HepG2 (cell line): ENCODE measurements around the gene ZNF121. TPM values are rescaled to one million over a fixed set of nuclear protein-coding genes. Genes with fewer than 3 reads are reported as not detected.

Experiments used
- CBX1 ChIP-seq: IDR thresholded peaks from one replicate; pipeline ENCODE4 v1.6.1; 2016; ENCODE audit warnings: antibody characterized with exemption, low read depth
- DMAP1 ChIP-seq: IDR thresholded peaks from 2 replicates; pipeline ENCODE4 v1.6.1; 2016
- GTF3A ChIP-seq: sonication (generic); formaldehyde crosslinking; conservative IDR thresholded peaks from 2 replicates; pipeline ENCODE4 v1.4.0; 2020; ENCODE audit warnings: mild to moderate bottlenecking, missing genetic modification reagents
- HOXD1 ChIP-seq: sonication (generic); formaldehyde crosslinking; IDR thresholded peaks from 2 replicates; pipeline ENCODE4 v1.5.0; 2020; ENCODE audit warnings: missing genetic modification reagents
- KLF11 ChIP-seq: IDR thresholded peaks from 2 replicates; pipeline ENCODE4 v1.6.1; 2016; ENCODE audit warnings: missing compliant biosample characterization
- MAFG ChIP-seq: sonication (generic); formaldehyde crosslinking; IDR thresholded peaks from 2 replicates; pipeline ENCODE4 v1.5.1; 2020; ENCODE audit warnings: mild to moderate bottlenecking, missing genetic modification reagents
- NR3C1 ChIP-seq: sonication (generic); formaldehyde crosslinking; IDR thresholded peaks from 2 replicates; pipeline ENCODE4 v1.4.0; 2020; ENCODE audit warnings: missing genetic modification reagents
- POGK ChIP-seq: sonication (generic); formaldehyde crosslinking; conservative IDR thresholded peaks from 2 replicates; pipeline ENCODE4 v1.8.0; 2022; ENCODE audit warnings: mild to moderate bottlenecking, moderate library complexity, missing genetic modification reagents
- POLR2G ChIP-seq: fragments of 200-400 bp; formaldehyde crosslinking; IDR thresholded peaks from 2 replicates; pipeline ENCODE4 v1.6.1; 2018; ENCODE audit warnings: mild to moderate bottlenecking, low read depth, low read length, moderate library complexity
- RBM39 ChIP-seq: fragments of 200-400 bp; formaldehyde crosslinking; IDR thresholded peaks from one replicate; pipeline ENCODE4 v1.6.1; 2018; ENCODE audit warnings: antibody characterized with exemption, mild to moderate bottlenecking, low read depth, low read length; ENCODE audit not compliant: poor library complexity, severe bottlenecking
- SP5 ChIP-seq: IDR thresholded peaks from 2 replicates; pipeline ENCODE4 v1.6.1; 2016; ENCODE audit warnings: low read depth, borderline replicate concordance
- THAP11 ChIP-seq: IDR thresholded peaks from 2 replicates; pipeline ENCODE4 v1.6.1; 2016; ENCODE audit warnings: missing biosample characterization, missing genetic modification reagents
- ZBED4 ChIP-seq: sonication (generic); formaldehyde crosslinking; IDR thresholded peaks from 2 replicates; pipeline ENCODE4 v1.4.0; 2020; ENCODE audit warnings: missing genetic modification reagents, borderline replicate concordance
- ZNF260 ChIP-seq: sonication (generic); formaldehyde crosslinking; IDR thresholded peaks from 2 replicates; pipeline ENCODE4 v1.4.0; 2020; ENCODE audit warnings: missing genetic modification reagents, low read depth, mild to moderate bottlenecking, borderline replicate concordance
- ZNF333 ChIP-seq: sonication (generic); formaldehyde crosslinking; IDR thresholded peaks from 2 replicates; pipeline ENCODE4 v1.4.0; 2020; ENCODE audit warnings: mild to moderate bottlenecking, missing genetic modification reagents, borderline replicate concordance
- ZNF33A ChIP-seq: sonication (generic); formaldehyde crosslinking; IDR thresholded peaks from 2 replicates; pipeline ENCODE4 v1.5.1; 2020; ENCODE audit warnings: missing genetic modification reagents, mild to moderate bottlenecking, moderate library complexity, borderline replicate concordance
- ZNF468 ChIP-seq: sonication (generic); formaldehyde crosslinking; IDR thresholded peaks from 2 replicates; pipeline ENCODE4 v1.8.0; 2022; ENCODE audit warnings: mild to moderate bottlenecking, moderate library complexity, missing genetic modification reagents
- ZNF720 ChIP-seq: sonication (generic); formaldehyde crosslinking; IDR thresholded peaks from 2 replicates; pipeline ENCODE4 v1.4.0; 2020; ENCODE audit warnings: missing genetic modification reagents
- ZSCAN30 ChIP-seq: sonication (generic); formaldehyde crosslinking; IDR thresholded peaks from 2 replicates; pipeline ENCODE4 v1.5.0; 2020; ENCODE audit warnings: mild to moderate bottlenecking, missing genetic modification reagents
- polyA plus RNA-seq, 8 experiments: library from polyadenylated mRNA; depleted of rRNA in 3 of 8; stranded (reverse) in 7 of 8; unstranded in 1 of 8; fragments of >200 nt; fragmentation: Illumina TruSeq in 4 of 8; extraction: Trizol in 4 of 8; gene quantifications; 2 replicates each; pipeline versions ENCODE4 v1.2.1 to v1.2.3, GENCODE V29; 2011 to 2016; ENCODE audit warnings: low read depth in 4 of 8, missing spikeins in 1 of 8, mixed read lengths in 1 of 8; ENCODE audit not compliant: insufficient read depth in 1 of 8
- total RNA-seq, 5 experiments: library from RNA; depleted of rRNA; stranded (reverse); fragments of >200 nt; fragmentation: Illumina TruSeq; extraction: Trizol; gene quantifications; 2 replicates each; pipeline ENCODE4 v1.2.3, GENCODE V29; 2016; ENCODE audit warnings: low read depth in 1 of 5
- TF ChIP-seq, protein P1 (sequence below): sonication (generic); formaldehyde crosslinking; IDR thresholded peaks from 2 replicates; pipeline ENCODE4 v1.5.1; 2020; ENCODE audit warnings: mild to moderate bottlenecking, missing genetic modification reagents, moderate library complexity
- TF ChIP-seq, protein P2 (sequence below): sonication (generic); formaldehyde crosslinking; IDR thresholded peaks from 2 replicates; pipeline ENCODE4 v1.5.0; 2020; ENCODE audit warnings: mild to moderate bottlenecking, missing genetic modification reagents, borderline replicate concordance

ZNF121 gene
- total and polyA plus RNA-seq, 2 of the 13 experiments (the other 11 are each of a cell fraction or from before 2014, with no cell fraction given) = 7.8 to 56.3 TPM

- TF ChIP-seq ZNF720 (CRISPR knock-in tag) (no peak), ZBED4 (CRISPR knock-in tag) (no peak; the same call in 1 of the 2 replicates), MAFG (CRISPR knock-in tag) (no peak), ZNF333 (CRISPR knock-in tag) (no peak), RBM39 (peak; percentile 86), HOXD1 (0 out of 2 replicates have a peak, but pooled peaks have one; percentile 42), THAP11 (CRISPR knock-in tag) (peak; percentile 85), KLF11 (CRISPR knock-in tag) (no peak), POLR2G (peak; percentile 85), DMAP1 (peak; percentile 89), POGK (peak; percentile 63; the same call in 1 of the 2 replicates), ZNF468 (CRISPR knock-in tag) (no peak), ZSCAN30 (CRISPR knock-in tag) (peak; percentile 96; the same call in 1 of the 2 replicates), NR3C1 (CRISPR knock-in tag) (no peak), GTF3A (CRISPR knock-in tag) (no peak), SP5 (CRISPR knock-in tag) (no peak), CBX1 (no peak), ZNF260 (no peak), ZNF33A (no peak)
- TF ChIP-seq, protein P1, sequence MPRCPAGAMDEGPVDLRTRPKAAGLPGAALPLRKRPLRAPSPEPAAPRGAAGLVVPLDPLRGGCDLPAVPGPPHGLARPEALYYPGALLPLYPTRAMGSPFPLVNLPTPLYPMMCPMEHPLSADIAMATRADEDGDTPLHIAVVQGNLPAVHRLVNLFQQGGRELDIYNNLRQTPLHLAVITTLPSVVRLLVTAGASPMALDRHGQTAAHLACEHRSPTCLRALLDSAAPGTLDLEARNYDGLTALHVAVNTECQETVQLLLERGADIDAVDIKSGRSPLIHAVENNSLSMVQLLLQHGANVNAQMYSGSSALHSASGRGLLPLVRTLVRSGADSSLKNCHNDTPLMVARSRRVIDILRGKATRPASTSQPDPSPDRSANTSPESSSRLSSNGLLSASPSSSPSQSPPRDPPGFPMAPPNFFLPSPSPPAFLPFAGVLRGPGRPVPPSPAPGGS = 0 out of 2 replicates have a peak, but pooled peaks have one; percentile 41
- TF ChIP-seq, protein P2, sequence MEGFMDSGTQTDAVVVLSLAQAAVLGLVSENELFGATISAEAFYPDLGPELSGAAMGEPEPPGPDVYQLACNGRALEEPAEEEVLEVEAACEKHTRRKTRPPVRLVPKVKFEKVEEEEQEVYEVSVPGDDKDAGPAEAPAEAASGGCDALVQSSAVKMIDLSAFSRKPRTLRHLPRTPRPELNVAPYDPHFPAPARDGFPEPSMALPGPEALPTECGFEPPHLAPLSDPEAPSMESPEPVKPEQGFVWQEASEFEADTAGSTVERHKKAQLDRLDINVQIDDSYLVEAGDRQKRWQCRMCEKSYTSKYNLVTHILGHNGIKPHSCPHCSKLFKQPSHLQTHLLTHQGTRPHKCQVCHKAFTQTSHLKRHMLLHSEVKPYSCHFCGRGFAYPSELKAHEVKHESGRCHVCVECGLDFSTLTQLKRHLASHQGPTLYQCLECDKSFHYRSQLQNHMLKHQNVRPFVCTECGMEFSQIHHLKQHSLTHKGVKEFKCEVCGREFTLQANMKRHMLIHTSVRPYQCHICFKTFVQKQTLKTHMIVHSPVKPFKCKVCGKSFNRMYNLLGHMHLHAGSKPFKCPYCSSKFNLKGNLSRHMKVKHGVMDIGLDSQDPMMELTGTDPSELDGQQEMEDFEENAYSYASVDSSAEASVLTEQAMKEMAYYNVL (CRISPR knock-in tag) = 0 out of 2 replicates have a peak, but pooled peaks have one; percentile 52
Observed at GRCh38 chr19:9621156-9622037, 37.1 kb upstream of the ZNF121 start, which contains the start of gene ZNF561 (continued).
